ENCODE data around the gene FGF12.

Gene FGF12

GRCh38 chr3:192395506-192395905, 331.8 kb downstream of the FGF12 start:
- TF ChIP-seq CTCF (IDR thresholded peaks at IDR 0.05; ENCODE audit: control extremely low read depth, extremely low read depth, low read depth, missing control alignments): no peak
- ChIA-PET CTCF (no interaction called here), POLR2A (no interaction called here)
- DNase-seq (ENCODE audit: extremely low spot score): no peak

GRCh38 chr3:192392986-192393385, 334.4 kb downstream of the FGF12 start:
- ChIA-PET POLR2A (no interaction called here), CTCF (no interaction called here)
- no peak for DNase-seq (ENCODE audit: extremely low spot score)
- TF ChIP-seq CTCF (IDR thresholded peaks at IDR 0.05; ENCODE audit: control extremely low read depth, extremely low read depth, low read depth, missing control alignments): no peak

GRCh38 chr3:192382861-192383260, 344.5 kb downstream of the FGF12 start:
- ChIA-PET POLR2A (no interaction called here), CTCF (no interaction called here)
- TF ChIP-seq CTCF (IDR thresholded peaks at IDR 0.05; ENCODE audit: control extremely low read depth, extremely low read depth, low read depth, missing control alignments): no peak
- DNase-seq (ENCODE audit: extremely low spot score): no peak

GRCh38 chr3:192373586-192373985, 353.8 kb downstream of the FGF12 start:
- ChIA-PET CTCF (no interaction called here), POLR2A (no interaction called here)
- TF ChIP-seq CTCF (IDR thresholded peaks at IDR 0.05; ENCODE audit: control extremely low read depth, extremely low read depth, low read depth, missing control alignments): no peak
- no peak for DNase-seq (ENCODE audit: extremely low spot score)

GRCh38 chr3:192373032-192373431, 354.3 kb downstream of the FGF12 start:
- TF ChIP-seq CTCF (IDR thresholded peaks at IDR 0.05; ENCODE audit: control extremely low read depth, extremely low read depth, low read depth, missing control alignments): no peak
- POLR2A ChIA-PET: interaction anchor here (0.7 kb wide), 1 partner anchor 71 kb away, joined by 3 read pairs; no protein-coding TSS in a partner anchor
- DNase-seq (ENCODE audit: extremely low spot score): no peak
- CTCF ChIA-PET: interaction anchor here (1.0 to 1.4 kb wide), 3 partner anchors 10 to 1198 kb away, joined by 3 to 4 read pairs (median 3); no protein-coding TSS in a partner anchor

- no peak for TF ChIP-seq CTCF (IDR thresholded peaks at IDR 0.05; ENCODE audit: control extremely low read depth, extremely low read depth, low read depth, missing control alignments)
- DNase-seq (ENCODE audit: extremely low spot score): no peak
- ChIA-PET CTCF (interaction anchor here (1.0 to 1.4 kb wide), 3 partner anchors 10 to 1198 kb away, joined by 3 to 4 read pairs (median 3); no protein-coding TSS in a partner anchor), POLR2A (interaction anchor here (0.7 kb wide), 1 partner anchor 70 kb away, joined by 3 read pairs; no protein-coding TSS in a partner anchor)
These were observed 354.7 kb downstream of the FGF12 start for GRCh38 chr3:192372616-192373015.

All from GM10248 (cell line).